HG03135 (cell line): ENCODE data around the gene M1AP.

Experiments used
- ATAC-seq: cut with Tn5 transposase; IDR thresholded peaks from one replicate; pipeline ENCODE4 v1.9.1; 2021; ENCODE audit warnings: mild to moderate bottlenecking, moderate library complexity; ENCODE audit not compliant: unreplicated experiment

M1AP gene

DNA sequence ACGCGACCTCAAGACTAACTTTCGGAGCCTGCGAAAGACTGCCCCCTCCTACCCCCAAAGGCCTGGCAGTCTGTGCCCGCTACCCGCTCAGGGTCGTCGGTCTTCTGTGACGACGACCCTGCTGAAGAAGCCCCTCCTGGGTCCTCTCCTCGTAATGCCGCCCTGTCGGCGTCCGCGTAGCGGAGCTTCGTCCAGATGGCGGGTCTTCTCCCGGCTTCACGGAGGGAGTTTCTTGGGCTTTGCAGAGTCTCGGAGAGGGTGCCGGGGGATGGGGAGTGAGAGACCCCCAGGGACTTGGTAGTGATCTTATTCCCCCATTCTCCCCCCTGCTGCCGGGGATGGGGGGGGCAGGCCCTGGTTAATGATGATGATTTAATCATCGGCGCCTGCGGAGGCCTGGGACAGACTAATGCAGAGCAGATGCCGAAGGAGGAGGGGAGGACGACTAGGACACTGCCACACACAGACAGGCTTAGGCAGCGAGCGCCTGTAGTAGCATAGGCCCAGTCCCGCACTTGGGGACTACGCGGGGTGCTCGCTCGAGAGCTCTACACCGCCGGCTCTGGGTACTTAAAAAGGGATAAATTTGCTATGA lies 140.1 kb downstream of the M1AP start:
- peak; percentile 10 for ATAC-seq
